ENCODE results near the gene EVL. TPM values are rescaled to one million over a fixed set of nuclear protein-coding genes. Genes with fewer than 3 reads are reported as not detected.

The EVL gene
- total RNA-seq, 1 donor from 2014 or later: 89.1 TPM

DNA sequence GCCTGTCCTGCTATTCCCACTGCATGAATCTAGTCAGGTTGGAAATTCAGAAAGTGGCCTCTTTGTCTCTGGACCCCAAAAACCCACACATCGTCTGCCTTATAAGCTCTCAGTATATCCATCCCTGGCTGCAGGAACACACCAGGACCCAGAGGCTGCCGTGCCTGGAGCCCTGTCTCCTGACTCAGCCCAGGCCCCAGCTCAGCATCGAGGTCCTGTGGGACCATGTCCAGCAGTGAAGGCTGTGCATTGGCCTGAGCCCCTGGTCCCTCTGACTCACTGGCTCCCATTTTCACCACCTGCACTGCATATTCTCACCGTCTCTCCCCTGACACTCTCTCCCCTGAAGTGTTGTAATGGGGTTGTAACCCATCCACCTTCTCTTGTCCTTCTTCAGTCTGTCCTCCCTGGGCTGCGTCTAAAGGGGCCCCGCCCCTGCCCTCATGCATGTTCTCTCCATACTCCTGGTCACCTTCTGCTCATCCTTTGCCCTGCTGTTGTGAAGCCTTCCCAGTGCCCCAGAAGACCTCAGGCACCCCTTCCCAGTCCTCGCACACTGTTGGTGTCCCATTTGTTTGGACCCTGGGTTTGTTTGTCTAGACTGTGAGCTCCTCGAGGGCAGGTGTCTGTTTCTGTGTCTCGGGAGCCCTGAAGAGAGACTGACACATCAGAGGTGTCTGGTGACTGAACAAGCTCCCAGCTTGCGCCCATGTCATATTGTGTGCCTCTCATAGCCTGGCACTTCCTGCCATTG, 43.8 kb downstream of the EVL start:
- no peak for DNase-seq (ENCODE audit: low spot score)

DNA sequence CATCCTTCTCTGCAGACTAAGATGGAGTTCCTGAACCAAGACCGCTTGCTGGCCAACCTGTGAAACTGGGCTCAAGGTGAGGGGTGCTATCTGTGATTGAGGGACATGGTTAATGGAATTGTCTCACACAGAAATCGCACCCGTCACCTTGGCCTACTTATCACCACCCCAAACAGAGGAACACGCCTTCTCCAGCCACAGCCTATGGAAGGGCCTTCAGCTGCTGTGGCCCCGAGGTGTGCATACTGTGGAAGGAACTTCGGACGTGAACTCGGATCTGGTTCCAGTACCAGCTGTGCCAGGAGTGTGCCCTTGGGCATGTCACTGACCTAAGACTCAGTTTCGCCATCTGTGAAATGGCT, 44.4 kb downstream of the EVL start:
- no peak for DNase-seq (ENCODE audit: low spot score)

DNA sequence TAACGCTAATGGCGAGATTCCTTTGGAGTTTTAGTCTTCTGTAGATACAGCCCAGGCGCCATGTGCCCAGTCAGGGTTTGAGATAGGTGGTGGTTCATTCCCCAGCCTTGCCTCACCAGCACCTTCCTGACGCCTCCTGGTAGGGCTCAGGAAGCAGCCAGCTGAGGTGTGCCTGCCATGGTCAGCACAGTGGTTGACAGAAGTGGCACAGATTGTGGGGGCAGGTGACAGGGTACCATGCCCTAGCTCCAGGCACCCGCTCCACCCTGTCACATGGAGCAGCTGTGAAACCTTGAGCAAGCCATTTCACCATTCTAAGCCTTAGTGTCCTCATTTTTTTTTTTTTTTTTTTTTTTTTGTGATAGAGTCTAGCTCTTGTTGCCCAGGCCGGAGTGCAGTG, 45.6 kb downstream of the EVL start:
- no peak for DNase-seq (ENCODE audit: low spot score)

DNA sequence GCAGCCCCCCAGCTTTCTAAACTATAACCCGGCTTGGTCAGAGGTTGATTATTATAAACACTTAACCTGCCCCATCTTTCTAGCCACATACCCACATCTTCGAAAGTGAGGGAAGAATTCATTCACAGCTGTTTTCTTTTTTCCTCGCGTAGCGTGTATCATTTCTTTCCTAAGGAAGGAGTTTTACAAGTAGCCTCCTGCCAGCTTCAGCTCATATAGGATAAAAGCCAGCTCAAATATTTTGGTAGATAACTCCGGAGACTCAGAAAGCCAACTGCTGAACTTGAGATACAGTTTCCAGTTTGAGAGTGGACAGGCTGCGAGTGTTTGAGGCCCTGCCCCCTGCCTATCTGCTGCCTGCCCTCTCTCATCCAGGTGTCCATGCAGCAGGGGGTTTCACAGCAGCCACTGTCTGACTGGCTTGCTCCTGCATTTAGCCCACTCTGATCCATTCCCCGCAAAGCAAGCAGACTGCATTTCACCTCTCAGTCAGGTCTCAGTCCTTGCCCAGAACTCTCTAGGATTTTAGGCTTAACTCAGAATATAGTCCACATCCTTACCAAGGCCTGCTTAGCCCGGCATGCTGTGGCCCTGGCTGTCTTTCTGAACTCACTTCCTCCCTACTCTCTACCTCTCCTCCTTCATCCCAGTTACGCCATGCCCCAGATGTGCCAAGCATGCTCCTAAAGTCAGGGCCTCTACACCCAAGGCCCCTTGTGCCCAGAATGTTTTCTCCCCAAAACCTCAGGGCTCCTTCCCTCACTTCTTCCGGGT, 46.9 kb downstream of the EVL start:
- no peak for DNase-seq (ENCODE audit: low spot score)

DNA sequence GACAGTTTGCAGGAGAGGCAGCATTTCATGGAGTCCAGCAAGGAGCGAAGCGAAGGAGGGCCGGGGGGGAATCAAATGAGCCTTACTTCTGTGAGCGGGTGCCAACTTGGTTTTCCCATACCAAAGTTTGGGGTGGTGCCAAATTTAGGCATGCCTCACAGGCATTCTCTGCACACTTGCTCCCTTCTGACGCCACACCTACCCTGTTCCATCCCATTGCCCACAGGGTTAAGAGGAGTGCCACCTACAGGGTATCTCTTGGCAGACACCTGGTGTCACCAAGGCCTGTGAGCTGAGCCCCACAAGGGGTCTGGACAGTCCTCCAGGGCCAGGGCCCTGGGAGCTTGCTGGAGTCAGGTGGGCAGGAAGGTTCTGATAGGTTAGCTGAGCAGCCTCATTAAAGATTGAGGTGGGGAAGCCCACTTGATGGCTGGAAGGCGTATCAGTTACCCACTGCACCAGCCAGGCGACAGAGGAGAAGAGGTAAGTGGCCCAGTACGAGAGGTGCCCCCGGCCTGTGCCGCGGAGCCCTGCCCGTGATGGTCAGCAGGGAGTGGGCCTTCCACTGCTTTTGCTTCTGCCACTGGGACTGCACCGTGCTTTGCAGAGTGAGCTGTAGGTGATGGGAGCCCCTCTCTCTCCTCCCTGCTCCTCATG, 49.0 kb downstream of the EVL start:
- DNase-seq (ENCODE audit: low spot score): no peak

DNA sequence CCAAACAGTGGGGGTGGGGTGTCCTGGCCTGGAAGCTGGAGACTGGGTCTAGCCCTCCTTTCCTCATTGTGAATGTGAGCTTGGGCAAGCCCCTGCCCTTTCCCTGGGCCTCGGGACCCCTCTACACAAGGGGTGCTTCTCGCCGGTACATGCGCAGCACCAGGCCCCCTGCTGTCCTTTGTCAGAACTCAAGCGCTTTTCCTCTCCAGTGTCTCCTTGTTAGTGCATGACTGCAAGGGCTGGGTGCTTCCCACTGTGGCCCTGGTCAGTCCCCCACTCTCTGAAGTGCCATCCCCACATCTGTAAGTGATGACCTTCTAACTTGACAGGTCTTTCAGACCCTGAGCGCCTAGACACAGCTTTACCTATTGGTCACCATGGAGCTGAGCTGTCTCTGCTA, 50.0 kb downstream of the EVL start:
- DNase-seq (ENCODE audit: low spot score): no peak

DNA sequence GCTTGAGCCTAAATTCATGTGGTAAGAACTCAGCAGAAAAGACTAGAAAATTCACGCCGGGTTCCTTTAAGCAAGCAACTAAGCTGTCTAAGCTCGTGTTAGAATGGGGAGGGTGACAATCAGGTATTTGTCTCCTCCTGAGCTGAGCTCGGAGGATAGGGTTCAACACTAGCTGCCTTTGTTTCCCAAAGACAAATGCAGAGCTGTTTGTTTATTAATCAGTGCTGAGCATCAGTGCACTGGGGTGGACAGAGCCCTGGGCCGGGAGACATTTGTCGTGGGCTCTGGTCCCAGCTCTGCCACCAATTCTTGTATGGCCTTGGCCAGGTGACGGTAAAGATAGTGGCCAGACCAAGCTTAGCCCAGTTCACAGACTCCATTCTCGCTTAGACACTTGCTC, 50.5 kb downstream of the EVL start:
- no peak for DNase-seq (ENCODE audit: low spot score)

DNA sequence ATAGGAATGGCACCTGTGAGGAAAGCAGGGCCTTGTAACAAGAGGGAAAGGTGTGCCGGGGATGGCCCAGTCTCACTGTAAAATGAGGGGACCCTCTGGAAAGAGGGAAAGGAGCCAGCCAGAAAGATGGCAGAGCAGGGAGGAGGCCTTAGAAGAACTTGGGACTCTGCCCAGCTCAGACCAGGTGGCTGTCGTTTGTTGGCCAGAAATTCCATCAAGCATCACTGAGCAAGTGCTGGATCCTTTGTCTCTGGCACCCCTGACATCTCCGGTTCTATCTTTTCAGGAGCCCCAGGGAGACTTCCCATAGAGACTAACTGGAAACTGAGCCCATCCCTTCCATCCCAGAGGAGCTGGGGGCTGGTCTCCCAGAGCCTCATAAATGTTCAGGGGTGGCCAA, 50.9 kb downstream of the EVL start:
- DNase-seq (ENCODE audit: low spot score): no peak

DNA sequence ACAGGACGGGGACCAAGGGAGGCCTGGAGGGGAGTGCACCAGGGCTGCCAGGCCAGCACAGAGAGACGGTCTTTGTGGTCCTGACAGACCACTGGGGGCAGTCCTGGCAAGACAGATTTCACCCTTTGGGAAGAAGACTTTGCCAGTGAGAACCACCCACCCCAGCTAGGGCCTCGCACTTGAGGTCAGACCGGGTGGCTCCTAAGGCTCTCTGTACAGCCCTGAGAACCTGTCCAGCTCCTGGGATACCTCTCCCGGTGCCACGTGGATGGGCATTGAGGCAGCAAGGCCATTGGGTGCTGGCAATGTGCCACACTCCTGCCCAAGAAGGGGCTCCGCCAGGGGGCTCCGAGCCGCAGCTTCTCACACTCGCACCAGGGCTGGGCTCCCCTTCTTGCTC, 51.8 kb downstream of the EVL start:
- DNase-seq (ENCODE audit: low spot score): no peak

DNA sequence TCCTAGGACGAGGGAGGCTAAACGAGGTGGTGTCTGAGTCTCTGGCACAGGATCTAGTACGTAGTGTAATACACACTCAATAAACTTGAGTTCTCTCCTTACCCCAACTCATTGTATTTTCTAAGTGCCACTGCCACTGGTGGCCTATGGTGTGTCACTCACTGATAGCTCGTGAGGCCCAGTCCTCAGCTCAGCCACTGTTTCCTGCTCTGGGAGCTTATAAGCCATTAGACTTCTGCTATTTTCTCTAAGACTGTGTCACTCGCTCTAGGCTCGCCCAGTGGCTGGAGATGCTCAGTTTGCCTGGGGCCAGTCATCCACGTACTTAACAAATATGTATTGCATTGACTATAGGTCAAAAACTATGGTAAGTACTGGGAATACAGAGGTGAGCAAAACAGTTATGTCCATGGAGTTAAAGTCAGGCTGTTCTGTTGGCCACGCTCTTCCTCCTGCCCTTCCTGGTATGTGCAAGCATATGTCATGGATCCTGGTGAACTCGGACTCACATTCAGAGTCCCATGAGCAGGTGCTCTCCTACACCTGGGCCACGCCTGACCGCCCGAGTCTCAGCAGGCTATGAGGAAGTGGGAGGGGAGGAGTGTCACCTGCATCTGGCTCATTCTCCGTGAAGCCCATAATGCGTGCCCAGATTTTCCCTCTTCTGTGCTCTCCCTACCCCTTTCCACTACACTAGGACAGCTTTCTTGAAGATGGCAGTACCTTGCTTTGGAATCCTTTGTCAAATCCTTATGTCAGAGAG, 52.6 kb downstream of the EVL start:
- DNase-seq (ENCODE audit: low spot score): no peak

DNA sequence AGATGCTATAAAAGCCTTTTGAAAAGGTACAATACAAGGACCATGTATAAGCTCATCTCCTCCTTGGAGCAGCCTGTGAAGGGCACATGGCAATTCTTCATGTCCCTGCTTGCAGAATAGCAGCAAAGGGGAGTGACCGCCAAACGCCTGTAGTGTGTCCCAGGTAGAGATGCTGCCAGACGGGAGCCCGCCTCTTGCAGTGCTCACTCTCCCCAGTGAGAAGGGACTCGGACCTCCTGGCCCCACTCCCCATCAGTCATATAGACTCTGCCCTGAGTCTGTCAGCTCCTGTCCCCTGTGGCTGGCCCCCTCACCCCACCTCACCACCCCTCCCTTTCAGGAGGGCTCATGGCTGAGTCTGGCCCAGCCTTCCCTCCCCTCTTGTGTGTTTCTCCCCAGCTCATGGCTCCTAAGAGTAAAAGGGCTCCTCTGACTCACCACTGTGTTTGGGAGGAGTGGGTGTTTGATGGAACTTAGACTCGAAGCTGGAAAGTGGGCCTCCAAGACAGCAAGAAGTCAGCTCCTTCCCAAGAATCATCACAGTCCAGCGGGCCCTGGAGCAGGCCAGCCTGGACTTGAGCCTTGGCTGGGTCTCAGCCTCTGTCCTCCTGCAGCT, 53.3 kb downstream of the EVL start:
- DNase-seq (ENCODE audit: low spot score): no peak

DNA sequence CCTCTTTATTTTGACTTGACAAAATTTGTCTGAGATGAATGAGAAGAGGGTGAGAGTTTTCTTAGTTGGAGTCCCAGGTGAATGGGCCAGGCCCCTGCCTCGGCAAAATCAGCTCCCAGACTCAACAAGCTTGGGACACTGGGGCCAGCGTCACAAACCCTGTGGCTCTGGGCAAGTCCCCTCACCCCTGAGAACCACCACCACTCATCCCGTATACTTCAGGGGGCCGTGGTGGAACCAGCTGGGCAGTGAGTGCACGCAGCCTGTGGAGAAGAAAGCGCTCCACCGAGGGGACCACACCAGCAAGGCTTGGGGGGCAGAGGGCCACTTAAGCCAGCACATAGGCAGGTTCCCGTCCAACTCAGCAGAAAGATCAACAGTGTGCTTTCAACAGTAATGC, 54.0 kb downstream of the EVL start:
- DNase-seq (ENCODE audit: low spot score): no peak

DNA sequence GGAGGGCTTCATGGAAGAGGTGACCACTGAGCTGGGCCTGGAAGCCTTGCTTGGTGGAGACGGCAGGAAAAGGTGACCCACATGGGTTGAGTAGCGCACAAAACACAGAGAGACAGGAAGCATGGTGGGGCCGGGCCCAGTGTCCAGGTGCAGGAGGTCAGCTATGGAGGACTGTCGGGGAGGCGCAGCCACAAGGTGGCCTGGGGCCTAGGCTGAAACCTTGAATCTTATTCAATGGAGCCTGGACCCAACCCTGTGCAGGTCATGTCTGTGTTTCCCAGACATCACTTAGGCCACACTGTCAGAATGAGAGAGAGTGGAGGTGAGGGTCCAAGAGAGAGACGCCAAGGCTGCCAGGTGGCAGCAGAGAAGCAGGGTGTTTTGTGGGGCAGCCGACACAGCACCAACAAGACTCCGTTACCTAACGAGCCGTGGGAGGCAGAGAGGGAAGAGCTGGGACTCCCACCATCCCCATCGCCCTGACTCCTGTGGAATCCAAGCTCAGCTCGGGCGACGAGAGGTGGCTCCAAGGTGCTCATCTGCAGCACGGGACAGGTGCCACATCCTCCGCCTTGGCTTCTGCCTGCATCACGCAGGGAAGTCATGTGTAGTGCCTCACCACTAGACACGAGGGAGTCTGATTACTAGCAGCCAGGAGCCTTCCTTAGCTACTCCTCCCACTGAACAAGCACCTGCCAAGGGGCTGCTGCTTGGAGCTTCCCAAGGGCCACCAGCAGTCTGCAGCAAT, 55.5 kb downstream of the EVL start:
- DNase-seq (ENCODE audit: low spot score): no peak

DNA sequence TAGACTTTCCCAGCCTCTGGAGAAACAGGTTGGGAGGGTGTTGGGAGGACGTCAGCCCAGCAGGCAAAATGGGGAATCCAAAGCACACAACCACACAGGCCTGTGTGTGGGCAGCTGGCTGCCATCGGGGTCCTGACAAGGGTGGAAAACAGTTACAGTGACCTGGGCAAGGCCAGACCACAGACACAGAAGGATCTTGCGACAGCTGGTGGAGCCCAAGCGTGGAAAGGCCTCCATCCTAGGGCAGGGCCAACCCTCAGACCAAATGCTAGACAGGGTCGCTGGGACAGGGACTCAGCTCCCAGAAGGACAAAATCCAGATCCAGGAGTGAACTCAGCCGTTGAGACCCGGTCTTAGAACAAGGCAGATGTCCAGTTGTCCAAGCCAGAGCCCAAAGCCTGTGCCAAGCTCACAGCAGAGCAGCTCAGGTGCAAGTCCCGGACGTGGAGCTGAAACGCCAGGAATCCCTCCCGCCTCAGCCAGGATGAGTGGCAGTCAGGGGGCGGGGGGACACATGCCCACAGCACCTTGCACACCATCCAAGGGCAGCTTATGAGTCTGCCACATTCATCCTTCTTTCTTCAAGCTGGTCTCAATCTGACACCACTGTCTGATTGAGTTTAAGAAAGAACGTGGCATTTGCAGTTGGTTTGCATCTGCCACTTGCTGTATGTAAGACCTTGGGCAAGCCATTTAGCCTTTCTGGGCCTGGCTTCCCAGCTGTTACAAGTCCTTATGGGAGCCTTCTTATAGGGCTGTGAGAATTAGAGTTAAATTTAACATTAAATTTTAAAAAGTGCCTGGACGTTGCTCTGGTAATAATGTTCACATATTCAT, 56.6 kb downstream of the EVL start:
- no peak for DNase-seq (ENCODE audit: low spot score)

DNA sequence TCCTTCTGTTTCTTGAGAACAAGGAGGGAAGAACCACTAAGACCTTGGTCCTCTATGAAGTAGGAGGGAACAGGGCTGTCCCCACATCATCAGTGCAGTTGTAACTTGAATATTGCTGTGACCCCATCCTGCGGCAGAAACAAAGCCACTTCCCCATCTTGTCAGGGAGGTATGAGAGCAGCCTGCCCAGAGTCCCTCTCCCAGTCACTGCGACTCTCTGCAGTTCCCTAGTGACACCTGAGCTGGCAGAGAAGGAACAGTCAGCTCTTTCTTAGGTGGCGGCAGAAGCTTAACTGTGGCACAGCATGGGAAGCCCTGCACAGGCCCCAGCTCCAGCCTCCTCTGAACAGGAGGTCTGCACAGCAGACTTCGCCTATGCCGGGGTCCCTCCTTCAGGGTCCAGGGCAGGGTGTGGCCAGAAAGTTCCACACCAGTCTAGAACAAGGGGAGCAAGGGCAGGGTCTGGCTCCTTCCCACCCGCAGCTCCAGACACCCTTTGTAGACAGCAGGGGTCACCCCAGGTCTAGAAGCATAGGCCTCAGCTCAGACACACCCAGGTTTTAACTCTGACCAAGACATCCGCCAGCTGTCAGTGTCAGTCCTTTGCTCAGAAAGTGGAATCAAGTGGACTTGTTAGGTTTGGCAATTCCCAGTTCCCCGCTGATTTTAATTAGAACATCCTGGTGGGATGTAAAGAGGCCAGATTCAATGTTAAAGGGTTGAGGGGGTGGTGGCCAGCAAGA, 57.4 kb downstream of the EVL start:
- no peak for DNase-seq (ENCODE audit: low spot score)

DNA sequence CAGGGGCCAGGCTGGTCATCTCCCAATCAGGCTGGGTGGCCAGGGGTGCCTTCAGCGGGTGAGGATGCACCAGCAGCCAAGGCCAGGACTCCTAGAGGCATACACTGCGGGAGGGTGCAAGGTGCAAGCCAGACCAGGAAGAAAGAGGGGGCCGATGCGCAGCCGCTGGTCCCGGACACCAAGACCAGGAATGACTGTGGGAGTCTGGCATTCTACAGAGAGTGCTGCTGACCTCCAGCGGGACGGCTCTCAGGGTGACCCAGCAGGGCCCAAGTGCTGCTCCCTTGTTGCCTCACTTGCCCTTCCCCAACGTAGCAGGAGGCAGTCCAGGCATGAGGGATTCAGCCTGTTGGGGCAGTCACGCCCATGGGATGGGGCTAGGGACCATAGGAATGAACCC, 58.4 kb downstream of the EVL start:
- no peak for DNase-seq (ENCODE audit: low spot score)

DNA sequence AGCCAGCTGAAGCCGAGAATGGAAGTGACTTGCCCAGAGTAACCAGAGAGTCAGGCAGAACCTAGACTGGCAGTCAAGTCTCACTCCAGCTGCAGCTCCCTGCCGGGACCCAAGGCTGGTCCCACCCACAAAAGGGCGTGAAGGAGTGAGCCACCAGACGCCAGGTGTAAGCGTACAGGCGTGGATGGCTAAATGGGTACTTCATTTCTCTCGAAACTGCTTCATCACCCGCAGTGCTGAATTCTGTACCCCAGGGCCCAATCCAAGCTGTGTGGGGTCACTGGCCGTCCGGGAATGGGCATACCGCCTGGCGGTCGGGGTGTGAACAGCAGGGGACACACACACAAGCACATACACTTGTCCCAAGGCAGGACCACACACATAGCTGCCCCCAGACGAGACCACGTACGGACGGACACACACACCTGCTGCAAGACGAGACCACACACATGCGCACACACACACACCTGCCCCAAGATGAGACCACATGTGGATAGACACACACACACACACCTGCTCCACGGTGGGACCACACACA, 59.4 kb downstream of the EVL start:
- DNase-seq (ENCODE audit: low spot score): no peak

DNA sequence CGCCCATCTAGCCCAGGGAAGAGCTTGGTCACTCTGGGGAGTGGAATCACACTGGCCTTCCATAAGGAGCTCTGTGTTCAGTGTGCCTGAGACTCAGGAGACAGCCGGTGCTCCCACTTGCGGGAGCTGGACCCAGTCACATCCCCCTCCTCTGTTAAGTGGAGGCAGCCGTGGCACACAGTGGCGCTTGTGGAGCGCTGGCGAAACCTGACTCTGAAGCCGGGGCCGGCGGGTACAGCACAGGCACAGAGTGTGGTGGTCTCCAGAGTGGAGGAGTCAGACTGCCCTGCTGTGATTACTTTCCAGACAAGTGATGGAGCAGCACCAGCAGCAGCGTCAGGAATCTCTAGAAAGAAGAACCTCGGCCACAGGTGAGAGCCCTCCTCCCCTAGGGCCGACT, 61.2 kb downstream of the EVL start:
- no peak for DNase-seq (ENCODE audit: low spot score)

DNA sequence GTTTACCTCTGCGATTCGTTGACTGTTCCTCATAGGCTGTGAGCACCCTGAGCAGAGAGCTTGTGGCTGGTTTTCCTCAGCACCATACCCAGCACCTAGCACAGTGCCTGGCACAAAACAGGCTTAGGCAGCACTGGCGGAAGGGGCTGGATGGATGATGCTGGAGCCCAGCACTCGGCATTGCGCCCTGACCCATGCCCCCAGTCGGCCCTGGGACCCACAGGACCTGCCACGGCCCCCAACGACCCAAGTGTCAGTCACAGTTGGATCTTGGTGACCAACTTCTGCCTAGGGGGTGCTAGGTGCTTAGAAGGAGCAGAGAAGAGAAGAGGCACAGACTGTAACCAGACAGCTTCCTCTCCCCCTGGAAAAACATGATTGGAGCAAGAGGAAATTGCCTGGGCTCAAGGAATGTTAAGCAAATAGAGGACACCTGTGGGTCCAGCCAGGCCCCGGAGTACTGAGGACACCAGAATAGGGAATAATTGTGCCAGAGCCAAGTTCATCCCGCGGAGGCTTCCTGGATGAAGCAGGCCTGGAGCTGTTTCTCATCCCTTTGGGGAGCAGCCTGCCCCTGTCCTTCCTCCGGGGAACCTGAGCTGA, 62.7 kb downstream of the EVL start:
- no peak for DNase-seq (ENCODE audit: low spot score)

All from mucosa of gallbladder (tissue), 1 donor.